OCI-LY7 (cell line): ENCODE data around the gene NOL9. TPM values are rescaled to one million over a fixed set of nuclear protein-coding genes. Genes with fewer than 3 reads are reported as not detected.

Experiments used
- BruUV-seq: library from RNA; stranded (reverse); fragments of 400-500 nt; replicated peaks from 2 replicates; lab custom pipeline; 2021; lab: Mats Ljungman, UMichigan
- CTCF ChIA-PET: fragments of 300-600 bp; sonication (Branson Sonifier 250); formaldehyde crosslinking; loops from one replicate; lab custom pipeline; 2022; ENCODE audit warnings: antibody characterized with exemption; ENCODE audit not compliant: unreplicated experiment; lab: Charles Lee
- POLR2A ChIA-PET: fragments of 300-600 bp; sonication (Branson Sonifier 250); formaldehyde crosslinking; loops from one replicate; lab custom pipeline; 2022; ENCODE audit warnings: antibody characterized with exemption; lab: Charles Lee
- DNase-seq: peaks from one replicate; pipeline ENCODE4 v3.0.0-alpha.2; 2015; ENCODE audit warnings: low spot score
- H2AFZ ChIP-seq: fragments of 200-600 bp; sonication (generic), shearing (Covaris generic); 2 replicates; pipeline ENCODE4 v1.6.1; 2014; ENCODE audit warnings: mild to moderate bottlenecking, antibody characterized with exemption, low read length, moderate library complexity
- H3K27ac ChIP-seq: fragments of 200-600 bp; sonication (generic); 2 replicates; pipeline ENCODE4 v1.5.1; 2014; ENCODE audit warnings: mixed run types, low read depth, mild to moderate bottlenecking, moderate library complexity, low read length, inconsistent platforms; ENCODE audit not compliant: poor library complexity, severe bottlenecking
- H3K36me3 ChIP-seq: fragments of 200-600 bp; sonication (generic); 2 replicates; pipeline ENCODE4 v1.6.1; 2014; ENCODE audit warnings: mild to moderate bottlenecking, antibody characterized with exemption, low read length, moderate library complexity, mixed read lengths; ENCODE audit not compliant: insufficient read depth
- H3K4me1 ChIP-seq: fragments of 200-600 bp; sonication (generic); 2 replicates; pipeline ENCODE4 v1.5.1; 2014; ENCODE audit warnings: mild to moderate bottlenecking, low read length; ENCODE audit not compliant: insufficient read depth, poor library complexity, severe bottlenecking
- H3K4me2 ChIP-seq: fragments of 200-600 bp; sonication (generic); 2 replicates; pipeline ENCODE4 v1.6.1; 2014; ENCODE audit warnings: mild to moderate bottlenecking, low read length
- H3K4me3 ChIP-seq: fragments of 200-600 bp; sonication (generic); 2 replicates; pipeline ENCODE4 v1.5.1; 2014; ENCODE audit warnings: mild to moderate bottlenecking, low read depth, low read length; ENCODE audit not compliant: poor library complexity, severe bottlenecking
- H3K79me2 ChIP-seq: fragments of 200-600 bp; sonication (generic); 2 replicates; pipeline ENCODE4 v1.6.1; 2016; ENCODE audit warnings: low read depth, mild to moderate bottlenecking, low read length, moderate library complexity, mixed read lengths; ENCODE audit not compliant: insufficient read depth
- H3K9me2 ChIP-seq: fragments of 200-600 bp; sonication (generic); 2 replicates; pipeline ENCODE4 v1.6.1; 2016; ENCODE audit warnings: mild to moderate bottlenecking, low read length, mixed read lengths; ENCODE audit not compliant: insufficient read depth
- H3K9me3 ChIP-seq: fragments of 200-600 bp; sonication (generic); 2 replicates; pipeline ENCODE4 v1.6.1; 2014; ENCODE audit warnings: mild to moderate bottlenecking, mixed run types, low read length, mixed read lengths
- H4K20me1 ChIP-seq: fragments of 200-600 bp; sonication (generic); 2 replicates; pipeline ENCODE4 v1.6.1; 2014; ENCODE audit warnings: mild to moderate bottlenecking, antibody characterized with exemption, low read length, moderate library complexity, mixed read lengths; ENCODE audit not compliant: insufficient read depth
- CTCF ChIP-seq: fragments of 200-600 bp; sonication (generic); conservative IDR thresholded peaks from 2 replicates; pipeline ENCODE4 v1.5.1; 2014; ENCODE audit warnings: mild to moderate bottlenecking, antibody characterized with exemption, low read length, moderate library complexity, mixed read lengths
- EZH2phosphoT487 ChIP-seq: fragments of 200-600 bp; sonication (generic); IDR thresholded peaks from 2 replicates; pipeline ENCODE4 v1.6.1; 2018; ENCODE audit warnings: low read depth, borderline replicate concordance, mild to moderate bottlenecking, mixed run types, antibody characterized with exemption, low read length, moderate library complexity, mixed read lengths
- intact Hi-C: fragments of 100-400 bp; cut with micrococcal nuclease; formaldehyde crosslinking; loops from one replicate; pipeline ENCODE4 v1.10.0; 2022; ENCODE audit not compliant: unreplicated experiment
- total RNA-seq, 2 experiments: library from RNA; depleted of rRNA in 1 of 2; stranded (reverse); fragments of >200 nt in 1 of 2; shearing (Covaris generic) in 1 of 2; gene quantifications; 2 replicates each; pipeline ENCODE4 v1.2.3, GENCODE V29; 2014 to 2022

NOL9 gene
- total RNA-seq, 2 experiments from 2014 or later, result 39.1 to 58.8 TPM

GRCh38 chr1:6506210-6507036 is 47.9 kb downstream of the NOL9 start:
- POLR2A ChIA-PET, result interaction anchor here (0.6 kb wide), 1 partner anchor 219 kb away, joined by 6 read pairs; no protein-coding TSS in a partner anchor
- no TSS peak for BruUV-seq
- Histone ChIP-seq H3K4me1 (no peaks in the 10 kb centered on the region), H2AFZ (no peak overlapping the region), H3K4me3 (no peak overlapping the region), H3K27ac (no peak overlapping the region), H3K9me2 (no peaks in the 10 kb centered on the region), H4K20me1 (no peaks in the 10 kb centered on the region; the same call in 1 of the 2 replicates), H3K9me3 (no peaks in the 10 kb centered on the region), H3K36me3 (no peaks in the 10 kb centered on the region), H3K79me2 (no peaks in the 10 kb centered on the region), H3K4me2 (no peak overlapping the region)
- intact Hi-C loops, result no loop called here
- no peak for DNase-seq
- CTCF ChIA-PET, result no interaction called here
- TF ChIP-seq EZH2phosphoT487, result no peak
- no peak for TF ChIP-seq CTCF

- DNase-seq, result no peak
- no peak overlapping the region for H3K4me3 ChIP-seq
- TF ChIP-seq EZH2phosphoT487 (no peak), CTCF (no peak)
- no TSS peak for BruUV-seq
- no peak overlapping the region for H2AFZ ChIP-seq
- intact Hi-C loops, result no loop called here
- no peaks in the 10 kb centered on the region for H3K9me3 ChIP-seq
- CTCF ChIA-PET, result no interaction called here
- H3K4me1 ChIP-seq, result no peaks in the 10 kb centered on the region
- H3K4me2 ChIP-seq, result no peak overlapping the region
- no peaks in the 10 kb centered on the region for H3K79me2 ChIP-seq
- no peaks in the 10 kb centered on the region for H3K36me3 ChIP-seq
- no peaks in the 10 kb centered on the region; the same call in 1 of the 2 replicates for H4K20me1 ChIP-seq
- H3K9me2 ChIP-seq, result no peaks in the 10 kb centered on the region
- POLR2A ChIA-PET, result no interaction called here
- no peak overlapping the region for H3K27ac ChIP-seq
These were observed 48.7 kb downstream of the NOL9 start for GRCh38 chr1:6505367-6506209.
